Uterus (tissue), 2 donors: ENCODE measurements around the gene RCN2.

Source experiments
- POLR2A ChIP-seq, 2 donors: fragments of 450-650 bp; IDR thresholded peaks; one replicate each; pipeline ENCODE4 v1.6.1; 2016; ENCODE audit warnings: antibody characterized with exemption in 2 of 2, mild to moderate bottlenecking in 1 of 2, moderate library complexity in 1 of 2
- TF ChIP-seq, protein P1 (sequence below), 4 experiments: fragments of 200-600 bp in 2 of 4; fragments of 450-650 bp in 2 of 4; sonication (generic) in 2 of 4; IDR thresholded peaks; one replicate each; pipeline ENCODE4 v1.5.1; 2016 to 2019; ENCODE audit warnings: antibody characterized with exemption in 4 of 4, mild to moderate bottlenecking in 2 of 4, moderate library complexity in 1 of 4

DNA sequence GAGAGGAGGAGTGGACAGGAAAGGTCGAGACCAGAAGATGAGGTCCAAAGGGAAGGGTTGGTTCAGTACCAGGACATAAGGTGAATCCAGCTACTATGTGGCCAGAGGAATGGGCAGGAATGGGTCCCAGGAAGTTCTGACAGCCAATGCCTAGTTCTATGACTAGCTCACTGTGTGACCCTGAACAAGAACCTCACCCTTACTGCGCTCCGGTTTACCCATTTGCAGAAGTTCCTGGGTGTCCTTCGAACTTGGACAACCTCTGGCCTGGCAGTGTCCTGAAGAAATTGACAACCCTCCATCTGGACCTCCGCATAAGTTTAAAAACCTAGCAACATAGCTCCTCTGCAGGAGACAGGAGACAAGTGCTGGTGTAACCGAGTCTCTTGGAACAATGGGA, 51.2 kb downstream of the RCN2 start:
- TF ChIP-seq, protein P1, sequence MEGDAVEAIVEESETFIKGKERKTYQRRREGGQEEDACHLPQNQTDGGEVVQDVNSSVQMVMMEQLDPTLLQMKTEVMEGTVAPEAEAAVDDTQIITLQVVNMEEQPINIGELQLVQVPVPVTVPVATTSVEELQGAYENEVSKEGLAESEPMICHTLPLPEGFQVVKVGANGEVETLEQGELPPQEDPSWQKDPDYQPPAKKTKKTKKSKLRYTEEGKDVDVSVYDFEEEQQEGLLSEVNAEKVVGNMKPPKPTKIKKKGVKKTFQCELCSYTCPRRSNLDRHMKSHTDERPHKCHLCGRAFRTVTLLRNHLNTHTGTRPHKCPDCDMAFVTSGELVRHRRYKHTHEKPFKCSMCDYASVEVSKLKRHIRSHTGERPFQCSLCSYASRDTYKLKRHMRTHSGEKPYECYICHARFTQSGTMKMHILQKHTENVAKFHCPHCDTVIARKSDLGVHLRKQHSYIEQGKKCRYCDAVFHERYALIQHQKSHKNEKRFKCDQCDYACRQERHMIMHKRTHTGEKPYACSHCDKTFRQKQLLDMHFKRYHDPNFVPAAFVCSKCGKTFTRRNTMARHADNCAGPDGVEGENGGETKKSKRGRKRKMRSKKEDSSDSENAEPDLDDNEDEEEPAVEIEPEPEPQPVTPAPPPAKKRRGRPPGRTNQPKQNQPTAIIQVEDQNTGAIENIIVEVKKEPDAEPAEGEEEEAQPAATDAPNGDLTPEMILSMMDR (IDR thresholded peaks at IDR 0.05) = no peak
- TF ChIP-seq POLR2A (IDR thresholded peaks at IDR 0.05) = no peak
